Measurements from ENCODE around the gene WNT3.
"Not testable (repeated sequence)": the region's sequence is repeated elsewhere in the genome, so short reads cannot be mapped to it uniquely, and the experiment has no call there.

Gene WNT3

DNA sequence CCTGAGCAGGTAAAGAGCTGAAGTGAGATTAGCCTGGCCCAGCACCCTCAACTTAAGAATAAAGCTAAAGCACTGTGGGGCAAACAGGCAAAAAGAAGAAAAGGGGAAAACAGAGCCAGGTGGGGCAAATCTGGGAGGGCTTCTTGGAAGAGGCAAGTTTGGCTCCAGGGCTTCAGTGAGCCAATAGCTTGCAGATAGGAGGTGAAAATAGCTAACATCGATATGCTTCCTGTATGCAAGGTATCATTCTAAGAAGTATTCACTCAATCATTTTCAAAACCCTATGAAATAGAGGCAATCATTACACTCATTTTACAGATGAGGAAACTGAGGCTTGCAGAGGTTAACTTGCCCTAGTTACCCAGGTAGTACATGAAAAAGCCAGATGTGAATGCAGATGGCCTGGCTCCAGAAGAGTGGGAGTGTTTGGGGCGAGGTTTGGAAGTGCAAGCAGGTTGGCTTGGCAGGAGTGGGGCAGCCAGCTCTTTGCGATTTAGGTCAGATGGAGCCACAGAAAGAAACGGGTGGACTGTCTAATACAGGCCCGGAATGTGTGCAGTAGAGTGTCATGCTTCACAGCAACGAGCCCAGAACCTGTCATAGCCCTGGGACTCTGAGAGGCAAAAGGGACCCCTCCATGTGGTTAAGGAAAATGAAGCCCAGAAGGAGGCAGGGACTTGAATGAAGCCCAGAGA is 5.7 kb downstream of the WNT3 start:
- DNase-seq = no peak

DNA sequence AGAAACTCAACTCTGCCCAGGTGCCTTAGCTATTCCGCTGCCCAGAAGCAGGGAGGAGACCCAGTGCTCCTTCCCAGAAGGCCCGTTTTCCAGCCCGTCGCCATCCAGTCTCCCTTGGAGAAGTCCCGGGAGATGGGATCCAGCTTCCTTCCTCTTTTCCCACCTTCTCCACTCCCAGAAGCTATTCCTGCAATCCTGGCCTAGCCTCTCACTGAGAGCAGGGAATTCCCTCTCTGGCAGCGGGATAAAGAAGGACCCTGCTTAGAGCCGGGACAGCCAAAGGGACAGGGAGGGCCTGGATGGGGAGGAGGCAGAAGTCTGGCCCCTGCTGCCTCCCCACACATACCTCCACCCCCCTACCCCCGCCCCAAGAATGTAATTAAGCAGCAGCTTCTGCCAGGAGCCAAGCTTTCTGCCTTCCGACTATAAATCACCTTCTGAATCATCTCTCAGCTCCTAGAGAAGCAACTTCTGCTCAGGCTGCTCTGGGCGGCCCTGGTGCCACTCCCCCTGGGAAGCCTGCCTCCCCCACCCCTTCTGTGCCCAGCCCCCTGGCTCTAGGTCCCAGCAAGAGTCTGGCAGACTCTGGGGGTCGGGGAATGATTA is 6.4 kb downstream of the WNT3 start:
- peak; percentile 93 for DNase-seq

DNA sequence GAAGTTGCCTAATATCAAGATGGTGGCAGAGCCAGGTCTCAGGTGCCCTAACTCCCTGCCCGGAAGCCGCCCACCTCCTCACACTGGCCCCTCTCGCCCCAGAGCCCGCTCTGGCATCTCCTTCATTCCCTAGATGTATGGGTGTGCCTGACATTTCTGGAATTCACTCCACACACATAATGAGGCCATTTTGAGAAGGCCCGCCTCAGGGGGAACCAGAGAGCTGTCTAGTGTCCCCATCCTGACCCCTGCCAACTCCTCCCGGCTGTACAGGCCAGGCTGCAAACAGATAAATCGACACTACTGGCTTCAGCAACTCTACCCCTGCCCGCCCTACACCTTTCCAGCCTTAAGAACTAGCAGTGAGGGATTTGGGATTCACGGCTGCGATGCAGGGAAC is 7.7 kb downstream of the WNT3 start:
- DNase-seq = no peak

DNA sequence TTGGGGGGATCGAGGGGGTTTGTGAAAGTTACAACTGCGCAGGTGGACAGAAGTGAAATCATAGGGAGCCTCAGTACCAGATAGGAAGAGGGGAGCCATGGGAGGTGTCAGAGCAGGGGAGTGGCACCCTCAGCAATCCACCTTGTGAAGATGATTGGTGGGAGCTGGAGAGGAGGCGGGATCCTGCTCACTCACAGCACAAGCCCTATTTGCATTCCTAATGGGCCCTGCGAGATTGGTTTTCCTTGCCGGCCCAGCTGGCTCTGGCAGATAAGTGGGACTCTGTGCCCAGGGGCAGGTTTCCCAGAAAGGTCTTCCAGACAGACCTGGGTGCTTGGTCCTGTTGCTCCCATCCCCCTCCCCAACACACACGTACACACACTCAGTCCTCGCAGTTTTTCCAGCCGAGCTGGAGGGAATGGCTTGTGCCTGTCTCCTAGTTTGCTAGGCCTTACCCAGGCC is 9.4 kb downstream of the WNT3 start:
- no peak for DNase-seq

GRCh38 chr17:46805771-46806170 is 12.7 kb downstream of the WNT3 start:
- DNase-seq = no peak

DNA sequence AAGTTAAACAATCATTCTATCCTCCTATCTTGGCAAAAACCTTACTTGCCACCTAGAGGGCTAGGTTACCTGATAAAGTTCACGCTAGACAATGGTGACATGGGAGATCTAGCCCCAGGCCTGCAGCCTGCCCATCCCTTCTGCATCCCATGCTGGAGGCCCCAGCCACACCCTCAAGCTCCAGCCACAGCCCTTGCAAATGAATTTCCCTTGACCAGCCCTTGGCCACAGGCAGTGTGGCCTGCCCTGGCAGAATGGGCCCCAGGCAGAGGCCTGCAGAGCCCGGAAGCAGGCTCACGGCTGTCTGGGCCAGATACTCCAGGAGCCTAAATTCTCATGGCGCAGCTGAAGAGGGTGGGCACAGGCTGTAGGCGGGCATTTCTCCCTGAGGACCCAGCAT is 14.9 kb downstream of the WNT3 start:
- DNase-seq = no peak

DNA sequence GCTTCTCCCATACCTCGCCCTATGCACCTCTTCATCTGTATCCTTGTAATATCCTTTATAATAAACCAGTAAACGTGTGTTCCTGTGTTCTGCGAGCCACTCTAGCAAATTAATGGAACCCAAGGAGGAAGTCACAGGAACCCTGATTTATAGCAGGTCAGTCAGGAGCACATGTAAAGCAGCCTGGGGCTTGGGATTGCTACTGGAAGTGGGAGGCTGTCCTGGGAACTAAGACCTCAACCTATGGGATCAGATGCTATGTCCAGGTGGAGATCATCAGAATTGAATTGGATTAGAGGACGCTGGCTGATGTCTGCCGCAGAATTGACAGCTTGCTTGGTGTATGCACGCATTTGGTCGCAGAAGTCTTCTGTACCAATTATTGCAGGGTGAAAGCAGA is 15.7 kb downstream of the WNT3 start:
- no peak for DNase-seq

DNA sequence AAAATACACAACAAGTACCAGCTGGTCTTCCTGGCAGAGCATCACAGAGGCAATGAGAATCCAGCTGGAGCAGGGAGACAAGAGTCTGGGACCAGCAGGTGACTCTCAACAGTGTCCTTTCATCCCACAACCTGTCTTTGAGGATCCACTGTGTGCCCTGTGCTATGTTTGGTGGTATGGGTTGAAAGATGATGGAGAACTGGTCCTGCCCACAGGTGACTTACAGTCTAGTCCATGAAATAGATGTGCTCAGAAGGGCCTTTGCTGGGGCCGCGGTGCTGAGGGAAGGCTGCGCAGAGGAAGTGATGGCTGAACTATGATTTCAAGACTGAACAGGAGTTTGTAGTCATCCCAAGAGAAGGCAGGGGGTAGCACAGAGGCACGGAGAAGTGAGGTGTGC is 17.9 kb downstream of the WNT3 start:
- no peak for DNase-seq

GRCh38 chr17:46796956-46797530 is 21.4 kb downstream of the WNT3 start:
- DNase-seq = no peak

DNA sequence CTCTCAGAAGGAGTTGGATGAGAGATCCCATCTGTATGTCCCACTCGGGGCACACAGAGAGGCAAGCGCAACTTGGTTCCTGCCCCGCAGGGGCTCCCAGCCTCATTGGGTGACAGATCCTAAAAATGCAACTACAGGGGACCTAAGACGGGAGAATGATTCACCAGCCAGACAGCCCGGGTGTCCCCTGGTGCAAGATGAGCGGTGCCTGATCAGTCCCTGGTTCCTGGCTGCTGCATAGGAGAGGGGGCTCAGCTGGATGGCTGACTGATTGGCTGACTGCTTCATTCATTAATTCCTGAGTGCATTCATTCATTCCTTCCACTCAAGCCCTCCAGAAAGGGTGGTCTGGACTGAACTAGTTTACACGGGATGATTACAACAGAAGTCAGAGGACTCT is 22.0 kb downstream of the WNT3 start:
- DNase-seq = no peak

GRCh38 chr17:46796084-46796483 is 22.4 kb downstream of the WNT3 start:
- DNase-seq = no peak

DNA sequence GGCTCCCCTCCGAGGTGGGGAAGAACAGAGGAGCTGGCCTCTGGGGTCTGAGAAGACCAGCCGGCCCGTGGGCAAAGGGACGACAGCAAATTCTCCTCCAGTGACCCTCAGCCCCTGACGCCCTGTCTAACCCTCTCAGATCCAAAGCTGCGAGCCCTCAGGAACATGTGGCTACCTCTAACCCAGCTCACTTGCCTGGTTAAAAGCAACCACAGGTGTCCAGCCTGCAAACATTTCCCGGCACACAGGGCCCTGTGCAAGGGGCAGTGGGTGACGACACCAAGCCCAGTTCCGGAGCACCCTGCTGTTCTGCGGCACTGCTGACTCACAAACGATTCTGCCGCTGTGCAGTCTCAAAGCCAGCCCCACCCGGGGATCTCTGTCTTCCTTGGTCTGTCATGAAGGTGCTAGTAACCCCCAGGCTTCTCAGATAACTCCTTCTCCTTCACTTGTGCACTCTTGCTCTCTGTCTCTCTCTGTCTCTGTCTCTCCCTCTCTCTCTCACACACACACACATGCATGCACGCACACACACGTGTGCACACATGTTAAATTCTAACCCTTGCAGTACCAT is 23.0 kb downstream of the WNT3 start:
- DNase-seq = no peak

DNA sequence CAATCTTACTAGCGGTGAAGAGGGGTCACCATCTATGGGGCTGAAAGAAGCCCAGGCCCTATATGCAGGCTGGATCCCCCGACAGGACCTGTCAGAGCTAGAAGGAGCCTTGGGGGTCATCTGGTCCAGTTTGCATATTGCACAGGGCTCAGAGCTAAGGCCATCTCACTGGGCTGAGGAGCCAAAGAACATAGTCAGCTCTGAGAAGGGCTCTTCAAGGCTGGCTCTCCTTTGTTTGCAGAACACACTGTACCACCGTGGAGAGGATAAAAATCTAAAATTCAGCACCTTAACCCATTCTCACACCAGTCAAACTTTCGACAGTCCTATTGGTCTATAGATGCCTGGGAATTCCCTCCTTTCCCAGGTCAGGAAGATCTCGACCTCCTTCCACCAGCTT is 24.2 kb downstream of the WNT3 start:
- DNase-seq = no peak

GRCh38 chr17:46793541-46793940 is 25.0 kb downstream of the WNT3 start:
- DNase-seq = no peak

DNA sequence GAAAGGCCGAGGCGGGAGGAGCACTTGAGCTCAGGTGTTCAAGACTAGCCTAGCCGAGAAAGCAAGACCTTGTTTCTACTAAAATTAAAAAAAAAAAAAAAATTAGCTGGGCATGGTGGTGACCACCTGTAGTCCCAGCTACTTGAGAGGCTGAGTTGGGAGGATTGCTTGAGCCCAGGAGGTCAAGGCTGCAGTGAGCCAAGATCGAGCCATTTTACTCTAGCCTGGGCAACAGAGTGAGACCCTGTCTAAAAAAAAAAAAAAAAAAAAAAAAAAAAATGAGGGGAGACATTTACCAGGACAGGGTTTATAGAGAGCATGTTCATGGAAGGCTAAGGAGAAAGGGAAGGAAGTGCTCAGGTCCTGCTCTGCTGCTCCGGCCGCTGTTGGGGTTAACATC is 25.5 kb downstream of the WNT3 start:
- DNase-seq = not testable (repeated sequence)

- DNase-seq = no peak
Measured at GRCh38 chr17:46792071-46792470, 26.4 kb downstream of the WNT3 start.

- DNase-seq = no peak
Measured at GRCh38 chr17:46791531-46791930, 27.0 kb downstream of the WNT3 start.

DNA sequence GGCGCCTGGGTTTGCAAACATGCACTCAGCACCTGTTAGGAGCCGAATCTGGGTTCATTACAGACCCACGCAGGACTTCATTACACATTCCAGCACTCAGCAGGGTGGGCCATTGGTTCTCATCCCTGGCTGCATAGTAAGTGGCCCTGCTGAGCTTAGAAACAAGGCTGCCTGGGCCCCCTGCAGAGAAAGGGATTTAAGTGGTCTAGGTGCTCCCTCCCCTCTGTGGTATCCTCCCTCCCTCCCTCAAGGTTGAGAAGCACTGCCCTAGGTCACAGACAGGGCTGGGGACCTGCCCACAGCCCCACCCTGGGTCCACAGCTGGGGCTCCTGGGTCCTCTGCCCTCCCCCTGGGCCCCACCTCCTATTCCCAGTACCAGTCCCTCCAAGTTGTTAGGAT is 28.3 kb downstream of the WNT3 start:
- DNase-seq = no peak

DNA sequence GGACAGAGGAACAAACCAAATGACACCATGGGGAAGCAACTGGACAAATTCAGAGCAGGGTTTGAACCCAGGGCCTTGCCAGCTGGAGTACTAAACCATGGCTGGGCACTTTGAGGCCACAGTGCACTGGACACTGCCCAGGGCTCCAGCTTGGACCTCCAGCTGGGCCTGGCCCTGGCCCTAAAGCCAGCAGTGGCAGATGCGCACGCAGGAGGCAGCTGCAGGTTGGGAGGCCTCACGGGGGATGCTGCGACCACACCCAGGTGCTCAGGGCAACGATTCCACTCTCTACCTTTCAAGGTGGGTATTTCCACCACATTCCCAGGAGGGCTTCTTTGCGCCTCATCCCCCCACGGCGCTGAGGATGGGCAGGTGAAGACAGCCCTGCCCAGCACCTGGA is 28.9 kb downstream of the WNT3 start:
- no peak for DNase-seq

- no peak for DNase-seq
Measured at GRCh38 chr17:46788796-46789195, 29.7 kb downstream of the WNT3 start.

DNA sequence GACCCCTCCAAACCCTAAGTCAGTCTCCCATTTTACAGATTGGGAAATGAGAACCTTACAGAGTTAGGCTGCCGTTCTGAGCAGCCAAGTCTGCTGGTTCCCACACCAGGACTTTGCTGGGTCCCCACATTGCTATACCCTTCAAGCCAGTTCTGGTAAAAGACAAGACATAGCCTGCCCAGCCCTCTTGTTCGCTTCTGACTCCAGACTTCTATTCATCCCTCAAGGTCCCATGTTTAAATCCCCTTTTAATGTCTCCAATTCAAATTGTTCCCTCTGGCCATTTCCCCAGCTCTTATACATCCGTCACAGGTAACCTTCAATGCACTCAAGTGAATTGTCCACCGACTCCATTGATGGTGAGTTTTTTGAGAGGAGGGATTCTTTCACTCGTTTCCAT is 30.2 kb downstream of the WNT3 start:
- no peak for DNase-seq

GRCh38 chr17:46787478-46787877 is 31.0 kb downstream of the WNT3 start:
- no peak for DNase-seq

GRCh38 chr17:46785696-46786095 is 32.8 kb downstream of the WNT3 start:
- no peak for DNase-seq

GRCh38 chr17:46783031-46783593 is 35.4 kb downstream of the WNT3 start:
- DNase-seq = no peak
